Lung microvascular endothelial cell (primary cell): Measurements from ENCODE around the gene SEMA4D. TPM values are rescaled to one million over a fixed set of nuclear protein-coding genes. Genes with fewer than 3 reads are reported as not detected.
A peak's percentile ranks its signal among the peaks of the same experiment; 100 is the strongest.

Experiments used
- DNase-seq, 2 donors: peaks; one replicate each; pipeline versions ENCODE4 v3.0.0 to v3.0.0-alpha.2; 2010; ENCODE audit warnings: low read depth in 2 of 2
- total RNA-seq: library from RNA; depleted of rRNA; stranded (reverse); fragments of >200 nt; gene quantifications from 2 replicates; pipeline ENCODE4 v1.2.1, GENCODE V29; 2014

SEMA4D gene
- total RNA-seq, 1 donor from 2014 or later, result 3.4 TPM

GRCh38 chr9:89528540-89528939, 30.6 kb upstream of the SEMA4D start:
- no peak for DNase-seq

- DNase-seq, result no peak
Measured at GRCh38 chr9:89528131-89528530, 30.2 kb upstream of the SEMA4D start.

GRCh38 chr9:89527084-89527483, 29.2 kb upstream of the SEMA4D start:
- DNase-seq, result no peak

- DNase-seq, result no peak
Measured at GRCh38 chr9:89526667-89527066, 28.8 kb upstream of the SEMA4D start.

GRCh38 chr9:89525446-89526374, 27.8 kb upstream of the SEMA4D start:
- no peak for DNase-seq

GRCh38 chr9:89524963-89525362, 27.1 kb upstream of the SEMA4D start:
- DNase-seq, result no peak

GRCh38 chr9:89523948-89524347, 26.0 kb upstream of the SEMA4D start:
- peak in 1 of 2 donors; percentile 42 for DNase-seq

- peak in 1 of 2 donors; percentile 8 for DNase-seq
Measured at GRCh38 chr9:89522959-89523285, 25.0 kb upstream of the SEMA4D start.

- DNase-seq, result peak; percentile 15 to 57
Measured at GRCh38 chr9:89522261-89522958, 24.5 kb upstream of the SEMA4D start.

GRCh38 chr9:89519366-89519805, 21.5 kb upstream of the SEMA4D start:
- peak; percentile 48 to 79 for DNase-seq

- DNase-seq, result no peak
Measured at GRCh38 chr9:89518466-89519365, 20.8 kb upstream of the SEMA4D start.

GRCh38 chr9:89515416-89515815, 17.5 kb upstream of the SEMA4D start:
- no peak for DNase-seq

- no peak for DNase-seq
Measured at GRCh38 chr9:89514956-89515355, 17.0 kb upstream of the SEMA4D start.

GRCh38 chr9:89514337-89514736, 16.4 kb upstream of the SEMA4D start:
- no peak for DNase-seq

GRCh38 chr9:89513837-89514236, 15.9 kb upstream of the SEMA4D start:
- no peak for DNase-seq

- no peak for DNase-seq
Measured at GRCh38 chr9:89512382-89512781, 14.5 kb upstream of the SEMA4D start.

GRCh38 chr9:89508951-89509615, 11.2 kb upstream of the SEMA4D start:
- DNase-seq, result no peak

- DNase-seq, result peak in 1 of 2 donors; percentile 19
Measured at GRCh38 chr9:89505911-89506310, 8.0 kb upstream of the SEMA4D start.

- DNase-seq, result no peak
Measured at GRCh38 chr9:89505048-89505447, 7.1 kb upstream of the SEMA4D start.

- no peak for DNase-seq
Measured at GRCh38 chr9:89502671-89503070, 4.8 kb upstream of the SEMA4D start.

- DNase-seq, result no peak
Measured at GRCh38 chr9:89502038-89502601, 4.2 kb upstream of the SEMA4D start.
